ENCODE measurements around the gene ASH1L. TPM values are rescaled to one million over a fixed set of nuclear protein-coding genes. Genes with fewer than 3 reads are reported as not detected.

ASH1L gene
- total and polyA plus RNA-seq, 9 of the 15 experiments (the other 6 are each of a cell fraction or from before 2014, with no cell fraction given), result 2.0 to 23.3 (median 14.6) TPM

DNA sequence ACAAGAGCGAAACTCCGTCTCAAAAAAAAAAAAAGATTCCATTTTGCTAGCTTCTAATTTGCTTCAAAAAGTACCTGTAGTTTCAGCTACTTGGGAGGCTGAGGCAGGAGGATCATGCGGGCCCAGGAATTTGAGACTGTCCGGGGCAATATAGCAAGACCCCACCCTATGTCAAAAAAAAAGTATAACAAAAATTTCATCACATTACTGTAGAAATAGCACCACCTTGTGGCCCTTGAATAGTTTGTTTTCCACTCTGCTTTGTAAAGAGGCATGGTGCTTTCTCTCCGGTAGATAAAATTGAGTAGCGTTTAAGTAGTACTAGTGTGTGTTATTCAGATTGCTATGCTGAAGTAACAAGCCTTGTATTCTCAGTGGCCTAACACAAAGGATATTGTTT, 29.2 kb upstream of the ASH1L start:
- Histone ChIP-seq H3K9me3 (replicated peaks; ENCODE audit: control insufficient read depth, insufficient read depth, low read depth, low read length) (no peaks in the 10 kb centered on the region), H3K4me3 (no peak overlapping the region), H3K36me3 (ENCODE audit: control insufficient read depth, insufficient read depth, low read length) (no peaks in the 10 kb centered on the region), H3K9ac (ENCODE audit: insufficient read depth in 1 of 2, low read depth in 2 of 2, low read length in 2 of 2) (no peak overlapping the region), H3K27ac (ENCODE audit: extremely low read depth, low read depth, low read length) (no peak overlapping the region), H3K4me1 (replicated peaks in 1 of 2; ENCODE audit: control insufficient read depth in 2 of 2, insufficient read depth in 2 of 2, low read length in 2 of 2) (no peaks in the 10 kb centered on the region; a peak in 1 of 5 replicates), H3K9me1 (ENCODE audit: control insufficient read depth, insufficient read depth, low read length) (no peaks in the 10 kb centered on the region), H3K27me3 (ENCODE audit: control insufficient read depth in 2 of 2, insufficient read depth in 2 of 2, low read length in 2 of 2) (no peaks in the 10 kb centered on the region), H2AFZ (ENCODE audit: low read depth, low read length) (peak overlapping the region; percentile 79), H3K4me2 (ENCODE audit: insufficient read depth, low read length) (no peak overlapping the region), H4K20me1 (replicated peaks; ENCODE audit: control insufficient read depth, insufficient read depth, low read length) (no peaks in the 10 kb centered on the region), H3K79me2 (ENCODE audit: control insufficient read depth, insufficient read depth, low read length) (no peaks in the 10 kb centered on the region)
- POLR2A ChIA-PET, result no interaction called here
- peak; percentile 31 to 78 (median 40) for DNase-seq (ENCODE audit: extremely low read depth in 1 of 4, low spot score in 3 of 4)
- no TSS peak for BruUV-seq (replicated peaks)
- in situ Hi-C loops (cut with MboI), result loop anchor here (10.0 kb wide), 2 partner anchors 337 to 497 kb away; partner anchors contain the start of gene ENTREP3
- WGBS (ENCODE audit: insufficient coverage, low coverage, missing lambda C conversion rate), result 23% methylated on average over 5 of the region's 6 CpGs
- CTCF ChIA-PET (ENCODE audit: low intra/inter-chr PET ratio), result interaction anchor here (0.7 to 4.0 kb wide), 5 partner anchors 341 to 443 kb away, joined by 3 to 22 read pairs (median 4); partner anchors contain the start of genes KRTCAP2 and THBS3
- ATAC-seq, result peak; percentile 89
- peak; percentile 96 for FAIRE-seq
- intact Hi-C loops (cut with micrococcal nuclease), result loop anchor here (5.0 to 10.0 kb wide), 3 partner anchors 267 to 497 kb away; partner anchors contain the start of gene RUSC1
- TF ChIP-seq DEAF1 (CRISPR knock-in tag; IDR thresholded peaks at IDR 0.05), result peak; percentile 51; the same call in 1 of the 2 replicates
- no peak for TF ChIP-seq HEY1 (CRISPR knock-in tag; IDR thresholded peaks at IDR 0.05; ENCODE audit: borderline replicate concordance)
- no peak for TF ChIP-seq EHMT2 (IDR thresholded peaks at IDR 0.05)
- no peak for TF ChIP-seq NFYB (IDR thresholded peaks at IDR 0.05; ENCODE audit: extremely low read depth, insufficient read length)
- peak; percentile 94 for TF ChIP-seq RBM25 (IDR thresholded peaks at IDR 0.05; ENCODE audit: low read depth, low read length, severe bottlenecking)
- no peak for TF ChIP-seq POLR2A (conservative IDR thresholded peaks at IDR 0.05)
- no peak for TF ChIP-seq ZNF592 (IDR thresholded peaks at IDR 0.05)
- no peak for TF ChIP-seq FIP1L1 (IDR thresholded peaks at IDR 0.05; ENCODE audit: low read depth, low read length, poor library complexity, severe bottlenecking)
- TF ChIP-seq, protein P1, sequence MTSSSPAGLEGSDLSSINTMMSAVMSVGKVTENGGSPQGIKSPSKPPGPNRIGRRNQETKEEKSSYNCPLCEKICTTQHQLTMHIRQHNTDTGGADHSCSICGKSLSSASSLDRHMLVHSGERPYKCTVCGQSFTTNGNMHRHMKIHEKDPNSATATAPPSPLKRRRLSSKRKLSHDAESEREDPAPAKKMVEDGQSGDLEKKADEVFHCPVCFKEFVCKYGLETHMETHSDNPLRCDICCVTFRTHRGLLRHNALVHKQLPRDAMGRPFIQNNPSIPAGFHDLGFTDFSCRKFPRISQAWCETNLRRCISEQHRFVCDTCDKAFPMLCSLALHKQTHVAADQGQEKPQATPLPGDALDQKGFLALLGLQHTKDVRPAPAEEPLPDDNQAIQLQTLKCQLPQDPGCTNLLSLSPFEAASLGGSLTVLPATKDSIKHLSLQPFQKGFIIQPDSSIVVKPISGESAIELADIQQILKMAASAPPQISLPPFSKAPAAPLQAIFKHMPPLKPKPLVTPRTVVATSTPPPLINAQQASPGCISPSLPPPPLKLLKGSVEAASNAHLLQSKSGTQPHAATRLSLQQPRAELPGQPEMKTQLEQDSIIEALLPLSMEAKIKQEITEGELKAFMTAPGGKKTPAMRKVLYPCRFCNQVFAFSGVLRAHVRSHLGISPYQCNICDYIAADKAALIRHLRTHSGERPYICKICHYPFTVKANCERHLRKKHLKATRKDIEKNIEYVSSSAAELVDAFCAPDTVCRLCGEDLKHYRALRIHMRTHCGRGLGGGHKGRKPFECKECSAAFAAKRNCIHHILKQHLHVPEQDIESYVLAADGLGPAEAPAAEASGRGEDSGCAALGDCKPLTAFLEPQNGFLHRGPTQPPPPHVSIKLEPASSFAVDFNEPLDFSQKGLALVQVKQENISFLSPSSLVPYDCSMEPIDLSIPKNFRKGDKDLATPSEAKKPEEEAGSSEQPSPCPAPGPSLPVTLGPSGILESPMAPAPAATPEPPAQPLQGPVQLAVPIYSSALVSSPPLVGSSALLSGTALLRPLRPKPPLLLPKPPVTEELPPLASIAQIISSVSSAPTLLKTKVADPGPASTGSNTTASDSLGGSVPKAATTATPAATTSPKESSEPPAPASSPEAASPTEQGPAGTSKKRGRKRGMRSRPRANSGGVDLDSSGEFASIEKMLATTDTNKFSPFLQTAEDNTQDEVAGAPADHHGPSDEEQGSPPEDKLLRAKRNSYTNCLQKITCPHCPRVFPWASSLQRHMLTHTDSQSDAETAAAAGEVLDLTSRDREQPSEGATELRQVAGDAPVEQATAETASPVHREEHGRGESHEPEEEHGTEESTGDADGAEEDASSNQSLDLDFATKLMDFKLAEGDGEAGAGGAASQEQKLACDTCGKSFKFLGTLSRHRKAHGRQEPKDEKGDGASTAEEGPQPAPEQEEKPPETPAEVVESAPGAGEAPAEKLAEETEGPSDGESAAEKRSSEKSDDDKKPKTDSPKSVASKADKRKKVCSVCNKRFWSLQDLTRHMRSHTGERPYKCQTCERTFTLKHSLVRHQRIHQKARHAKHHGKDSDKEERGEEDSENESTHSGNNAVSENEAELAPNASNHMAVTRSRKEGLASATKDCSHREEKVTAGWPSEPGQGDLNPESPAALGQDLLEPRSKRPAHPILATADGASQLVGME (CRISPR knock-in tag; IDR thresholded peaks at IDR 0.05), result no peak
- TF ChIP-seq CEBPG (CRISPR knock-in tag; IDR thresholded peaks at IDR 0.05), result no peak
- peak in 1 of 2 experiments; percentile 34; a peak in 2 of 4 replicates for TF ChIP-seq CEBPG (tag; conservative IDR thresholded peaks at IDR 0.05 in 1 of 2, IDR thresholded peaks at IDR 0.05 in 1 of 2)
